Pericardium fibroblast (primary cell): ENCODE results near the gene MCL1. TPM values are rescaled to one million over a fixed set of nuclear protein-coding genes. Genes with fewer than 3 reads are reported as not detected.

Experiments used
- total RNA-seq: library from RNA; depleted of rRNA; stranded (reverse); fragments of >200 nt; gene quantifications from 2 replicates; pipeline ENCODE4 v1.2.3, GENCODE V29; 2015

MCL1 gene
- 158 and 211 TPM in 2 replicates for total RNA-seq

DNA sequence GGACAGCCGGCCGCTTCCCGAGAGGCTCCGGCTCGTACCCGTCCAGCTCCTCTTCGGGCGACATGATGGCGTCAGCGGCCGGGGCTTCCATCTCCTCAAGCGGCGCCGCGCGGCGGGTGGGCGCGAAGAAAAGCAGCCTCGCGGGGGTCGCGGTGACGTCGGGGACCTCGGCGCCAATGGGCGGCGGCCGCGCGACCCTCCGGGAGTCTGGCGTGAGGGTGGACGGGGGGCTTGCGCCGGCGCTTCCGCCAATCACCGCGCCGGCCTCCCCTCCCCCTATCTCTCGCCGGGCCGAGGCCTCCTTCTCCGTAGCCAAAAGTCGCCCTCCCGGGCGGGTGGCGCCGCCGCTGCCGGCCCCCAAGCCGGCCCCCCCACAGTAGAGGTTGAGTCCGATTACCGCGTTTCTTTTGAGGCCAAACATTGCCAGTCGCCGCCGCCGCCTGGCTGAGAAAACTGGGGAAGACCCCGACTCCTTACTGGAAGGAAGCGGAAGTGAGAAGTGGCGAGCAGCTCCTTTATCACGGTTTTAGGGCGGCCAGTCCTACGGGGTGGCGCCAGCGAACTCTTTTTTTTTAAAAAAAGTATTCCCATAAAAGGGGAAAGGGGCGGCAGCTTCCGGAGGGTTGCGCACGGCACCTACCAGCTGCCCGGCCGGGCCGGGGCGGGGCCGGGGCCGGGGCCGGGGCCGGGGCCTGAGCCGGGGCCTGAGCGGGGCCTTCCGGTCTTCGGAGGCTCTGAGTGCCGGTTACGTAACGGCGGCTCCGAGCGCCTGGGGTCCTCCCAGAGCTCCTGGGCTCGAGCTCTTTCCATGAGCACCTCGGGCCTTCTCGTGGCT, at the start of gene MCL1:
Gene MCL1, minus strand, starts transcription at position 501 of the 835 bp plus-strand sequence. Its CDS starts 80 bp downstream, at position 421.

GRCh38 chr1:150548632-150549495, 30.5 kb downstream of the MCL1 start, which contains the start of gene ADAMTSL4:
Gene ADAMTSL4 (plus strand): TSS chr1:150549408. CDS start chr1:150552289, 2,881 bp downstream.

Other genes starting within 250 kb of the MCL1 start
- gene RPRD2, start 215.5 kb downstream of the MCL1 start, total RNA-seq: 8.3 and 9.0 TPM in 2 replicates
- 9.2 and 16.5 TPM in 2 replicates for gene TARS2, start 92.2 kb downstream of the MCL1 start, total RNA-seq
- 17.6 and 32.3 TPM in 2 replicates for gene ECM1, start 71.5 kb downstream of the MCL1 start, total RNA-seq
- not detected in 2 replicates for gene FALEC, start 63.9 kb downstream of the MCL1 start, total RNA-seq
- gene ADAMTSL4, start 30.2 kb downstream of the MCL1 start, total RNA-seq: 51.5 and 71.5 TPM in 2 replicates
- 34.6 and 138 TPM in 2 replicates for gene ENSA, start 50.0 kb upstream of the MCL1 start, total RNA-seq
- gene GOLPH3L, start 117.5 kb upstream of the MCL1 start, total RNA-seq: 16.2 and 16.6 TPM in 2 replicates
- not detected in 2 replicates for gene HORMAD1, start 141.3 kb upstream of the MCL1 start, total RNA-seq
- gene CTSS, start 186.2 kb upstream of the MCL1 start, total RNA-seq: 0.35 and 0.85 TPM in 2 replicates
- 31.5 and 94.4 TPM in 2 replicates for gene CTSK, start 228.7 kb upstream of the MCL1 start, total RNA-seq